HepG2 (cell line): ENCODE measurements around the gene TAF6. TPM values are rescaled to one million over a fixed set of nuclear protein-coding genes. Genes with fewer than 3 reads are reported as not detected.

Experiments
- AKNA ChIP-seq: sonication (generic); formaldehyde crosslinking; IDR thresholded peaks from 2 replicates; pipeline ENCODE4 v1.4.0; 2020; ENCODE audit warnings: missing genetic modification reagents, borderline replicate concordance
- EEA1 ChIP-seq: sonication (generic); formaldehyde crosslinking; IDR thresholded peaks from 2 replicates; pipeline ENCODE4 v1.5.1; 2020; ENCODE audit warnings: mild to moderate bottlenecking, missing genetic modification reagents, borderline replicate concordance
- HOXA9 ChIP-seq: sonication (generic); formaldehyde crosslinking; IDR thresholded peaks from 2 replicates; pipeline ENCODE4 v1.8.1; 2022; ENCODE audit warnings: missing genetic modification reagents, mild to moderate bottlenecking, moderate library complexity, borderline replicate concordance
- MLXIP ChIP-seq: sonication (generic); formaldehyde crosslinking; IDR thresholded peaks from 2 replicates; pipeline ENCODE4 v1.9.0; 2021; ENCODE audit warnings: missing genetic modification reagents, borderline replicate concordance
- MXD1 ChIP-seq: sonication (generic); formaldehyde crosslinking; IDR thresholded peaks from 2 replicates; pipeline ENCODE4 v1.4.0; 2020; ENCODE audit warnings: mild to moderate bottlenecking, missing genetic modification reagents
- NFE2 ChIP-seq: sonication (generic); formaldehyde crosslinking; IDR thresholded peaks from 2 replicates; pipeline ENCODE4 v1.4.0; 2020; ENCODE audit warnings: missing genetic modification reagents
- PTBP1 ChIP-seq: fragments of 200-400 bp; formaldehyde crosslinking; IDR thresholded peaks from 2 replicates; pipeline ENCODE4 v1.6.1; 2018; ENCODE audit warnings: low read length, low read depth; ENCODE audit not compliant: poor library complexity, severe bottlenecking
- TERF1 ChIP-seq: sonication (generic); formaldehyde crosslinking; IDR thresholded peaks from 2 replicates; pipeline ENCODE4 v1.8.0; 2022; ENCODE audit warnings: mild to moderate bottlenecking, missing genetic modification reagents, moderate library complexity
- USF2 ChIP-seq, 2 experiments: sonication (generic) in 1 of 2; formaldehyde crosslinking in 1 of 2; IDR thresholded peaks; 2 replicates each; pipeline versions ENCODE4 v1.5.1 to v1.6.1; 2011 to 2020; ENCODE audit warnings: borderline replicate concordance in 1 of 2, low read depth in 1 of 2, low read length in 1 of 2, mild to moderate bottlenecking in 1 of 2, missing genetic modification reagents in 1 of 2, moderate library complexity in 1 of 2
- ZBTB34 ChIP-seq: sonication (generic); formaldehyde crosslinking; IDR thresholded peaks from 2 replicates; pipeline ENCODE4 v1.8.0; 2022; ENCODE audit warnings: mild to moderate bottlenecking, missing genetic modification reagents
- ZNF24 ChIP-seq: fragments of 450-650 bp; IDR thresholded peaks from 2 replicates; pipeline ENCODE4 v1.6.1; 2017; ENCODE audit warnings: antibody characterized with exemption, mild to moderate bottlenecking
- ZNF3 ChIP-seq: IDR thresholded peaks from 2 replicates; pipeline ENCODE4 v1.7.0; 2017; ENCODE audit warnings: inconsistent platforms
- ZSCAN12 ChIP-seq: sonication (generic); formaldehyde crosslinking; IDR thresholded peaks from 2 replicates; pipeline ENCODE4 v1.9.0; 2021; ENCODE audit warnings: mild to moderate bottlenecking, missing genetic modification reagents
- polyA plus RNA-seq, 8 experiments: library from polyadenylated mRNA; depleted of rRNA in 3 of 8; stranded (reverse) in 7 of 8; unstranded in 1 of 8; fragments of >200 nt; fragmentation: Illumina TruSeq in 4 of 8; extraction: Trizol in 4 of 8; gene quantifications; 2 replicates each; pipeline versions ENCODE4 v1.2.1 to v1.2.3, GENCODE V29; 2011 to 2016; ENCODE audit warnings: low read depth in 4 of 8, missing spikeins in 1 of 8, mixed read lengths in 1 of 8; ENCODE audit not compliant: insufficient read depth in 1 of 8
- total RNA-seq, 5 experiments: library from RNA; depleted of rRNA; stranded (reverse); fragments of >200 nt; fragmentation: Illumina TruSeq; extraction: Trizol; gene quantifications; 2 replicates each; pipeline ENCODE4 v1.2.3, GENCODE V29; 2016; ENCODE audit warnings: low read depth in 1 of 5

TAF6 gene
- total and polyA plus RNA-seq, 2 of the 13 experiments (the other 11 are each of a cell fraction or from before 2014, with no cell fraction given): 12.9 to 18.8 TPM

- TF ChIP-seq AKNA (no peak), MLXIP (CRISPR knock-in tag) (no peak), ZSCAN12 (CRISPR knock-in tag) (peak; percentile 55; the same call in 1 of the 2 replicates), USF2 (IDR thresholded peaks at IDR 0.05; ENCODE audit: low read depth, low read length) (no peak), USF2 (CRISPR knock-in tag; IDR thresholded peaks at IDR 0.05; ENCODE audit: borderline replicate concordance) (no peak; the same call in 1 of the 2 replicates), HOXA9 (no peak), ZBTB34 (no peak), TERF1 (CRISPR knock-in tag) (peak; percentile 80; the same call in 1 of the 2 replicates), ZNF3 (CRISPR knock-in tag) (no peak), NFE2 (CRISPR knock-in tag) (no peak), ZNF24 (no peak), EEA1 (CRISPR knock-in tag) (peak; percentile 76), MXD1 (CRISPR knock-in tag) (peak; percentile 76), PTBP1 (no peak)
Observed at GRCh38 chr7:100126931-100127865, 8.0 kb upstream of the TAF6 start, which contains the start of gene MBLAC1 (continued).
